Activated B cell treated with CpG ODN at 0.5 μM for 24 hours (primary cell): ENCODE data around the gene CADM3. TPM values are rescaled to one million over a fixed set of nuclear protein-coding genes. Genes with fewer than 3 reads are reported as not detected.

ENCODE experiments used
- ATAC-seq: fragments of 200-7000 bp; cut with Tn5 transposase; one replicate; pipeline ENCODE4 v1.10.0; 2021; ENCODE audit warnings: low read depth, mild to moderate bottlenecking, moderate library complexity
- CTCF ChIA-PET: fragments of 350-600 bp; sonication (Branson Sonifier 250); formaldehyde crosslinking; loops from one replicate; lab custom pipeline; 2021; ENCODE audit warnings: antibody characterized with exemption; lab: Charles Lee
- POLR2A ChIA-PET: fragments of 350-600 bp; sonication (Branson Sonifier 250); formaldehyde crosslinking; loops from one replicate; lab custom pipeline; 2021; ENCODE audit warnings: antibody characterized with exemption; lab: Charles Lee
- DNase-seq: peaks from one replicate; pipeline ENCODE4 v3.0.0; 2022
- H3K27ac Mint-ChIP-seq: one replicate; pipeline ENCODE4 v1.8.0; 2020; ENCODE audit warnings: mixed read lengths
- H3K27me3 Mint-ChIP-seq: one replicate; pipeline ENCODE4 v1.8.0; 2021; ENCODE audit warnings: mixed read lengths
- H3K36me3 Mint-ChIP-seq: one replicate; pipeline ENCODE4 v1.8.0; 2021; ENCODE audit warnings: low read depth, mixed read lengths
- H3K4me1 Mint-ChIP-seq: one replicate; pipeline ENCODE4 v1.8.0; 2021; ENCODE audit warnings: mixed read lengths
- H3K4me3 Mint-ChIP-seq: one replicate; pipeline ENCODE4 v1.8.0; 2020; ENCODE audit warnings: mild to moderate bottlenecking, mixed read lengths
- H3K9me3 Mint-ChIP-seq: one replicate; pipeline ENCODE4 v1.8.0; 2020; ENCODE audit warnings: mixed read lengths
- intact Hi-C: fragments of 100-400 bp; cut with micrococcal nuclease; formaldehyde crosslinking; loops from one replicate; pipeline ENCODE4 v1.15.1; 2024
- total RNA-seq: library from RNA; stranded (reverse); gene quantifications from 2 replicates; pipeline ENCODE4 v1.2.3, GENCODE V29; 2022
- TF ChIP-seq, protein P1 (sequence below): fragments of 200-600 bp; IDR thresholded peaks from one replicate; pipeline ENCODE4 v1.8.0; 2022; ENCODE audit warnings: antibody characterized with exemption, mild to moderate bottlenecking

The CADM3 gene
- total RNA-seq, 1 donor from 2014 or later = 0.84 TPM

DNA sequence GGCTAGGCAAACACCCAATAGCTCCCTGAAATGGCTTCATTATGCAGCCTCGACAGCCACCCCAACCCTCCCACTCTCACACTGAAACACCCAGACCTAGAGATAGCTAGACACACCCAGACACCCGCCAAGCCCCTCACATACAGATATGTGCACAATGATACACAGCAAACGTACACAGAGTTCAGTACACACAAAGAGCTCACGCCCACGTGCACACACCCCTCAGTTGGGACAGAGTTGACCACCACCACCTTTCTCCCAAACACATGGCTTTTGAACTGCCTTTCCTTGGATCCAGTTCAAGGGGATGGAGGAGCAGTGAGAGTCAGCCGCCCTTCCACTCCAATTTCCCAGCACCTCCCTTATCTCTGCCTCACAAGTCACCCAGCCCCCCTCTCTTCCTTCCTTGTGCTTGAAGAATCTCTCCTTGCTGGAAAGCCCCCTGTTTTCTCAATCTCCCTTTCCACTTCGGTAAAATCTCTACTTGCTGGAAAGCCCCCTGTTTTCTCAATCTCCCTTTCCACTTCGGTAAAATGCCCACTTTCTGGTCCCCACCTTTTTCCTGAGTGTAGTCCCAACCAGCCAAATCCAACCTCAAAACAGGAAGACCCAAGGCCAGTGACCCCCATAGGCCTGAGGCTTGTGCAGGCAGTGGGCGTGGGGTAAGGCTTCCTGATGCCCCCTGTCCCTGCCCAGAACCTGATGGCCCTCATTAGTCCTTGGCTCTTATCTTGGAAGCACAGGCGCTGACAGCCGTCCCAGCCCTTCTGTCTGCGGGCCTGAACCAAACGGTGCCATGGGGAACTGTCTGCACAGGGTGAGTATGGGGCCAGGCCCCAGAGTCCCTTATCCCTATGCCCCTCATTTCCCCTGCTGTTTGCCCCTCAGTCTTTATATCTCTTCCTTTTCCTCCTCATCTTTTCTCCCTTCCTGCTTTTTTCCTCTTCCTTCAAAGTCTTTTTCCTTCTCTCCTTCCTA lies 33.0 kb downstream of the CADM3 start, which contains the start of gene ACKR1:
Gene ACKR1 (plus strand): TSS at position 715 of the 981 bp plus-strand sequence. CDS start 85 bp downstream, at position 800.
- intact Hi-C loops = no loop called here
- no peak for ATAC-seq
- H3K9me3 Mint-ChIP-seq = no peaks in the 10 kb centered on the region
- POLR2A ChIA-PET = no interaction called here
- H3K36me3 Mint-ChIP-seq = no peaks in the 10 kb centered on the region
- DNase-seq = no peak
- CTCF ChIA-PET = interaction anchor here (1.4 kb wide), 1 partner anchor 9 kb away, joined by 6 read pairs; no protein-coding TSS in a partner anchor
- no peak within 1 kb of the TSS for H3K27ac Mint-ChIP-seq
- H3K27me3 Mint-ChIP-seq = peaks cover 58% of the 10 kb centered on the region
- H3K4me3 Mint-ChIP-seq = no peak within 1 kb of the TSS
- H3K4me1 Mint-ChIP-seq = peaks cover 2% of the 10 kb centered on the region
- TF ChIP-seq, protein P1, sequence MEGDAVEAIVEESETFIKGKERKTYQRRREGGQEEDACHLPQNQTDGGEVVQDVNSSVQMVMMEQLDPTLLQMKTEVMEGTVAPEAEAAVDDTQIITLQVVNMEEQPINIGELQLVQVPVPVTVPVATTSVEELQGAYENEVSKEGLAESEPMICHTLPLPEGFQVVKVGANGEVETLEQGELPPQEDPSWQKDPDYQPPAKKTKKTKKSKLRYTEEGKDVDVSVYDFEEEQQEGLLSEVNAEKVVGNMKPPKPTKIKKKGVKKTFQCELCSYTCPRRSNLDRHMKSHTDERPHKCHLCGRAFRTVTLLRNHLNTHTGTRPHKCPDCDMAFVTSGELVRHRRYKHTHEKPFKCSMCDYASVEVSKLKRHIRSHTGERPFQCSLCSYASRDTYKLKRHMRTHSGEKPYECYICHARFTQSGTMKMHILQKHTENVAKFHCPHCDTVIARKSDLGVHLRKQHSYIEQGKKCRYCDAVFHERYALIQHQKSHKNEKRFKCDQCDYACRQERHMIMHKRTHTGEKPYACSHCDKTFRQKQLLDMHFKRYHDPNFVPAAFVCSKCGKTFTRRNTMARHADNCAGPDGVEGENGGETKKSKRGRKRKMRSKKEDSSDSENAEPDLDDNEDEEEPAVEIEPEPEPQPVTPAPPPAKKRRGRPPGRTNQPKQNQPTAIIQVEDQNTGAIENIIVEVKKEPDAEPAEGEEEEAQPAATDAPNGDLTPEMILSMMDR = no peak

DNA sequence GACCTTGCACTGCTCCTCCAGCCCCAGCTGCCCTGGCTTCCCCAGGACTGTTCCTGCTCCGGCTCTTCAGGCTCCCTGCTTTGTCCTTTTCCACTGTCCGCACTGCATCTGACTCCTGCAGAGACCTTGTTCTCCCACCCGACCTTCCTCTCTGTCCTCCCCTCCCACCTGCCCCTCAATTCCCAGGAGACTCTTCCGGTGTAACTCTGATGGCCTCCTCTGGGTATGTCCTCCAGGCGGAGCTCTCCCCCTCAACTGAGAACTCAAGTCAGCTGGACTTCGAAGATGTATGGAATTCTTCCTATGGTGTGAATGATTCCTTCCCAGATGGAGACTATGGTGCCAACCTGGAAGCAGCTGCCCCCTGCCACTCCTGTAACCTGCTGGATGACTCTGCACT lies 33.8 kb downstream of the CADM3 start:
- H3K9me3 Mint-ChIP-seq = no peaks in the 10 kb centered on the region
- DNase-seq (no peak), ATAC-seq (no peak)
- TF ChIP-seq, protein P1 = no peak
- peaks cover 60% of the 10 kb centered on the region for H3K27me3 Mint-ChIP-seq
- H3K36me3 Mint-ChIP-seq = no peaks in the 10 kb centered on the region
- CTCF ChIA-PET = interaction anchor here (10.9 kb wide), 1 partner anchor 42 kb away, joined by 113 read pairs; no protein-coding TSS in a partner anchor
- intact Hi-C loops = no loop called here
- POLR2A ChIA-PET = no interaction called here
- H3K4me1 Mint-ChIP-seq = peaks cover 2% of the 10 kb centered on the region
- no peak overlapping the region for H3K4me3 Mint-ChIP-seq
- H3K27ac Mint-ChIP-seq = no peak overlapping the region

DNA sequence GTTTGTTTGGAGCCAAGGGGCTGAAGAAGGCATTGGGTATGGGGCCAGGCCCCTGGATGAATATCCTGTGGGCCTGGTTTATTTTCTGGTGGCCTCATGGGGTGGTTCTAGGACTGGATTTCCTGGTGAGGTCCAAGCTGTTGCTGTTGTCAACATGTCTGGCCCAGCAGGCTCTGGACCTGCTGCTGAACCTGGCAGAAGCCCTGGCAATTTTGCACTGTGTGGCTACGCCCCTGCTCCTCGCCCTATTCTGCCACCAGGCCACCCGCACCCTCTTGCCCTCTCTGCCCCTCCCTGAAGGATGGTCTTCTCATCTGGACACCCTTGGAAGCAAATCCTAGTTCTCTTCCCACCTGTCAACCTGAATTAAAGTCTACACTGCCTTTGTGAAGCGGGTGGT lies 34.7 kb downstream of the CADM3 start:
- no peaks in the 10 kb centered on the region for H3K36me3 Mint-ChIP-seq
- TF ChIP-seq, protein P1 = no peak
- CTCF ChIA-PET = interaction anchor here (10.9 kb wide), 1 partner anchor 43 kb away, joined by 113 read pairs; no protein-coding TSS in a partner anchor

DNA sequence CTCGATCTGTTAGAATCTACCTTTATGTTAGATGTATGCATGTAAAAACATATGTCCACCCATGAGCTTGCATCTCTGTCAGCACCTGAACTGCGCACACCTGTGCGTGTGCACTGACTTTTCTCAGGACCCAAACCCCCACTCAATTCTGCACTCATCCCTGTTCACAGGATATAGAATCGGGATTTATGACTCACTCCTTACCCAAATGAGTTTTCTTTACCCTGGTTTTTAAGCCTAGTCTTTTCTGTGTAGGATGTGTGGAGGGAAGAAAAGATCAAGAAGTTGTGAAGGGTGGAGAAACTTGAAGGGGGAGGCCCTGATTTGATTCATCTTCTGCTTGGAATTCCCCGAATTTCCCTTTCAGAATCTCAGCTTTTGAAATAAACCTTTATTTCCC lies 35.7 kb downstream of the CADM3 start:
- intact Hi-C loops = no loop called here
- H3K4me3 Mint-ChIP-seq = no peak overlapping the region
- TF ChIP-seq, protein P1 = no peak
- POLR2A ChIA-PET = no interaction called here
- no peak for ATAC-seq
- no peak overlapping the region for H3K27ac Mint-ChIP-seq
- H3K36me3 Mint-ChIP-seq = no peaks in the 10 kb centered on the region
- H3K9me3 Mint-ChIP-seq = no peaks in the 10 kb centered on the region
- peaks cover 61% of the 10 kb centered on the region for H3K27me3 Mint-ChIP-seq
- H3K4me1 Mint-ChIP-seq = peaks cover 4% of the 10 kb centered on the region
- DNase-seq = no peak
- CTCF ChIA-PET = interaction anchor here (0.8 to 10.9 kb wide), 3 partner anchors 14 to 74 kb away, joined by 3 to 113 read pairs (median 48); no protein-coding TSS in a partner anchor

More for the DNA sequence above, 34.7 kb downstream of the CADM3 start:
- Mint-ChIP-seq H3K27me3 (peaks cover 62% of the 10 kb centered on the region), H3K4me1 (peaks cover 2% of the 10 kb centered on the region), H3K4me3 (no peak overlapping the region), H3K27ac (no peak overlapping the region), H3K9me3 (no peaks in the 10 kb centered on the region)
- ATAC-seq (no peak), DNase-seq (no peak)
- intact Hi-C loops = no loop called here
- POLR2A ChIA-PET = no interaction called here

DNA sequence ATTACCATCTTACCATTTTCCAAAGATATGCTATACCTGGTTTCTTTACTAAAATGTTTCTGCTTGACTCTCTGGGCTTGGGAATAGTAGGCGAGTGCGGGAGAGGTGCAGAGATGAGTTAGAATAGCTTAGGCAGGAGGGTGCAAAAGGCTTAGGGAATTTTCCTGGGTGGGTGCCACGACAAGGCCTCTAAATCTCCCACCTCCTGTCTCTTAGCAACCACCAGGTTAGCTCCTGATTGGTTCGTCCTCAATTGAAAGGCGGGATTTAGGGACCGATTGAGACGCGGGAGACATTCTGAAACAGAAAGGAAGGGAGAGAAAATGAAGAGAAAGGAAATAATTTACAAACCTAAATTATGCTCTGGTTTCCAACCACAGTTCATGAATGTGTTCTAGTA lies 36.4 kb downstream of the CADM3 start:
- ATAC-seq (no peak), DNase-seq (no peak)
- H3K4me3 Mint-ChIP-seq = no peak overlapping the region
- TF ChIP-seq, protein P1 = no peak
- H3K4me1 Mint-ChIP-seq = peaks cover 4% of the 10 kb centered on the region
- H3K27me3 Mint-ChIP-seq = peaks cover 59% of the 10 kb centered on the region
- ChIA-PET POLR2A (no interaction called here), CTCF (interaction anchor here (0.8 to 10.9 kb wide), 3 partner anchors 13 to 75 kb away, joined by 3 to 113 read pairs (median 48); no protein-coding TSS in a partner anchor)
- no peaks in the 10 kb centered on the region for H3K36me3 Mint-ChIP-seq
- no peak overlapping the region for H3K27ac Mint-ChIP-seq
- no peaks in the 10 kb centered on the region for H3K9me3 Mint-ChIP-seq
- intact Hi-C loops = no loop called here
